ENCODE results near the gene HOXB6.

DNA sequence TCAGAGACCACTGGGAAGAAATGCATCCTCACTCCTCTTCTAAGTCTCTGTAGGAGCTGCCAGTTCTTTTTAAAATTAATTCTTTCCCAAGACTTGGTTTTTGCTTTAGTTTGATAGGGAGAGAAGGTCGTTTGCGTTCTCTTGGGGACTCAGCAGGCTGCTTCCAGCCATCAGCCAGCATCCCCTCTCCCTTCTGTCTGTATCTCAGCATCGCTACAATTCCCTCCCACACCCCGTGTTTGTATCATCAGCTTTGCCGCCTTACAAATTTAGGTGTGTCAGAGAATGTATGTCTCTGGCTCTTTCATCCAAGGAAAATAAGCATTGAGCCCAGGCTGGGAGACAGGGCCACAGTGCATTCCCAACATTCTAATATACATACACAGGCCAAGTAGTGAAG is 5.4 kb downstream of the HOXB6 start:
- no peak for TF ChIP-seq POLR2AphosphoS5 (IDR thresholded peaks at IDR 0.05)
- TF ChIP-seq, protein P1, sequence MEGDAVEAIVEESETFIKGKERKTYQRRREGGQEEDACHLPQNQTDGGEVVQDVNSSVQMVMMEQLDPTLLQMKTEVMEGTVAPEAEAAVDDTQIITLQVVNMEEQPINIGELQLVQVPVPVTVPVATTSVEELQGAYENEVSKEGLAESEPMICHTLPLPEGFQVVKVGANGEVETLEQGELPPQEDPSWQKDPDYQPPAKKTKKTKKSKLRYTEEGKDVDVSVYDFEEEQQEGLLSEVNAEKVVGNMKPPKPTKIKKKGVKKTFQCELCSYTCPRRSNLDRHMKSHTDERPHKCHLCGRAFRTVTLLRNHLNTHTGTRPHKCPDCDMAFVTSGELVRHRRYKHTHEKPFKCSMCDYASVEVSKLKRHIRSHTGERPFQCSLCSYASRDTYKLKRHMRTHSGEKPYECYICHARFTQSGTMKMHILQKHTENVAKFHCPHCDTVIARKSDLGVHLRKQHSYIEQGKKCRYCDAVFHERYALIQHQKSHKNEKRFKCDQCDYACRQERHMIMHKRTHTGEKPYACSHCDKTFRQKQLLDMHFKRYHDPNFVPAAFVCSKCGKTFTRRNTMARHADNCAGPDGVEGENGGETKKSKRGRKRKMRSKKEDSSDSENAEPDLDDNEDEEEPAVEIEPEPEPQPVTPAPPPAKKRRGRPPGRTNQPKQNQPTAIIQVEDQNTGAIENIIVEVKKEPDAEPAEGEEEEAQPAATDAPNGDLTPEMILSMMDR (IDR thresholded peaks at IDR 0.05): no peak
- TF ChIP-seq POLR2A (IDR thresholded peaks at IDR 0.05): no peak

Measured in upper lobe of left lung (tissue), 4 donors.